ENCODE measurements around the gene ARHGAP32.

Gene ARHGAP32

DNA sequence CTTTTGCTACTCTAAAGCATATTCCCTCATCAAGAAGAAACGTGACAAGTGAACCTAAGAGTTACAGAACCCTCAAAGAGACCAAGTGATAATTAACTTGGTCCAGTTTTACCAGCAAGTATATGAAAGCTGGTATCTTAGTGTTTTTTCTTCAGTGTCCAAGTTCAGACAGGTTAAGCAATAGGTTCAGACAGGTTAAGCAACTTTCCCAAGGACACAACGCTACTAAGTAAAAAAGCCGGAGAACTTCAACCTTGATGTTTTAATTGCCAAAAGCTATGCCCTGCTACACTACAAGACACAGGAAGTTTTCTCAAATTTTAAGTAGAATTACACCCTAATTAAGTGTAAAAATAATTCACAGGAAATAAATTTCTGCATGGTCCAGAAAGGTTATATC, 30.0 kb upstream of the ARHGAP32 start:
- Histone ChIP-seq H3K9ac (ENCODE audit: low read length) (no peak overlapping the region), H3K36me3 (replicated peaks; ENCODE audit: low read depth, low read length) (no peaks in the 10 kb centered on the region), H3K27ac (ENCODE audit: low read length) (no peak overlapping the region), H2AFZ (ENCODE audit: low read depth, low read length) (no peak overlapping the region), H3K4me1 (ENCODE audit: low read length) (no peaks in the 10 kb centered on the region), H3K79me2 (ENCODE audit: low read length) (no peaks in the 10 kb centered on the region), H3K27me3 (ENCODE audit: low read depth, low read length) (peaks cover 5% of the 10 kb centered on the region; the same call in 1 of the 2 replicates), H4K20me1 (ENCODE audit: insufficient read depth, low read length) (no peaks in the 10 kb centered on the region; the same call in 1 of the 2 replicates), H3K4me3 (ENCODE audit: low read length) (no peak overlapping the region), H3K9me3 (ENCODE audit: insufficient read depth, low read length) (peaks cover 5% of the 10 kb centered on the region; the same call in 1 of the 2 replicates), H3K4me2 (ENCODE audit: low read length) (no peak overlapping the region)
- no peak for TF ChIP-seq EZH2phosphoT487 (IDR thresholded peaks at IDR 0.05; ENCODE audit: low read depth)

- Histone ChIP-seq H3K9ac (ENCODE audit: low read length) (no peak overlapping the region), H3K79me2 (ENCODE audit: low read length) (no peaks in the 10 kb centered on the region), H4K20me1 (ENCODE audit: insufficient read depth, low read length) (no peaks in the 10 kb centered on the region; the same call in 1 of the 2 replicates), H3K4me1 (ENCODE audit: low read length) (no peaks in the 10 kb centered on the region), H3K9me3 (ENCODE audit: insufficient read depth, low read length) (no peaks in the 10 kb centered on the region), H2AFZ (ENCODE audit: low read depth, low read length) (no peak overlapping the region), H3K4me3 (ENCODE audit: low read length) (no peak overlapping the region), H3K4me2 (ENCODE audit: low read length) (no peak overlapping the region), H3K27ac (ENCODE audit: low read length) (no peak overlapping the region), H3K36me3 (replicated peaks; ENCODE audit: low read depth, low read length) (no peaks in the 10 kb centered on the region), H3K27me3 (ENCODE audit: low read depth, low read length) (peaks cover 7% of the 10 kb centered on the region)
- TF ChIP-seq, protein P1, sequence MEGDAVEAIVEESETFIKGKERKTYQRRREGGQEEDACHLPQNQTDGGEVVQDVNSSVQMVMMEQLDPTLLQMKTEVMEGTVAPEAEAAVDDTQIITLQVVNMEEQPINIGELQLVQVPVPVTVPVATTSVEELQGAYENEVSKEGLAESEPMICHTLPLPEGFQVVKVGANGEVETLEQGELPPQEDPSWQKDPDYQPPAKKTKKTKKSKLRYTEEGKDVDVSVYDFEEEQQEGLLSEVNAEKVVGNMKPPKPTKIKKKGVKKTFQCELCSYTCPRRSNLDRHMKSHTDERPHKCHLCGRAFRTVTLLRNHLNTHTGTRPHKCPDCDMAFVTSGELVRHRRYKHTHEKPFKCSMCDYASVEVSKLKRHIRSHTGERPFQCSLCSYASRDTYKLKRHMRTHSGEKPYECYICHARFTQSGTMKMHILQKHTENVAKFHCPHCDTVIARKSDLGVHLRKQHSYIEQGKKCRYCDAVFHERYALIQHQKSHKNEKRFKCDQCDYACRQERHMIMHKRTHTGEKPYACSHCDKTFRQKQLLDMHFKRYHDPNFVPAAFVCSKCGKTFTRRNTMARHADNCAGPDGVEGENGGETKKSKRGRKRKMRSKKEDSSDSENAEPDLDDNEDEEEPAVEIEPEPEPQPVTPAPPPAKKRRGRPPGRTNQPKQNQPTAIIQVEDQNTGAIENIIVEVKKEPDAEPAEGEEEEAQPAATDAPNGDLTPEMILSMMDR (IDR thresholded peaks at IDR 0.05; ENCODE audit: low read depth, low read length) = no peak
- no peak for TF ChIP-seq EZH2phosphoT487 (IDR thresholded peaks at IDR 0.05; ENCODE audit: low read depth)
These were observed 23.6 kb upstream of the ARHGAP32 start for GRCh38 chr11:129215506-129216245.

DNA sequence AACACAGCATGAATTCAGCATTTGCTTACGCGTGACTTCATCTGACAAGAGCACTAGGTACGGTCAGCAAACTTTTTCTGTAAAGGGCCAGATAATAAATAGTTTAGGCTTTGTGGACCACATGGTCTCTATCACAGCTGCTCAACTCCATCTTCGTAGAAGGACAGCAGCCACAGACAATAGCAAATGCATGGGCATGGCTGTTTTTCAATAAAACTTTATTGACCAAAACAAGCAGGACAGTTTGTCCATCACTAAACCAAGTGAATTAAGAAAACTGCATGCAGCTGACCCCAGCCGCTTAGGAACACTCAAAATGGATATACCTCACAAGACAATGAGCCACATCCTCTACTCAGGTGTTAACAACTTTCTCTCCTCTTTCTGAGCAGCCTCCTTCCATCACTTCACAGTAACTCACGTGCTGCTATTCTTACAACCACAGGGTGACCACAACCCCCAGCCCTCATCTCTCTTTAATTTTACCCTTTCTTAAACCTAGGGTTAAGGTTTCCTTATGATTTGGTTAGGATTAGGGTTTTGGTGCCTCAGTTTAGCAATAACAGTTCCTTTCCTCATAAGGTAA, 22.7 kb upstream of the ARHGAP32 start:
- H3K9me3 ChIP-seq (ENCODE audit: insufficient read depth, low read length) = no peaks in the 10 kb centered on the region

DNA sequence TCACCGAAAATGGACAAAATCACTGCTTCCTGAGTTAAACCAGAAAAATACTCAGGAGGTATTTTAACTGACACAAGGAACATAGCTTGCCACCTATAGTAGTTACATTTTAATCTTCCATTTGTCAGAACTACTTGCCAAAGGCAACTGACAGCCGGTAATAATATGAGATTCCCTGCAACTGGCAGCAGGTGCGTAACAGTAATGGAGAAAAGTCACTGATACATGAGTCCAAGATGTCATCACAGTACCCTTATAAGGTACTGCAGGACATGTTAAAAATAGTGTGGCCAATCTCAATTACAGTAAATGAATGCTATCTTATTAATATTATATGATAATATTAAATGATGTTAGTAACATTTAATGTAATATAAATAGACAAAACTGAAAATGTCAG, 21.1 kb upstream of the ARHGAP32 start:
- Histone ChIP-seq H3K4me2 (ENCODE audit: low read length) (no peak overlapping the region), H3K4me1 (ENCODE audit: low read length) (no peaks in the 10 kb centered on the region), H3K27me3 (ENCODE audit: low read depth, low read length) (peaks cover 15% of the 10 kb centered on the region), H3K79me2 (ENCODE audit: low read length) (no peaks in the 10 kb centered on the region), H3K9ac (ENCODE audit: low read length) (no peak overlapping the region), H4K20me1 (ENCODE audit: insufficient read depth, low read length) (no peaks in the 10 kb centered on the region), H2AFZ (ENCODE audit: low read depth, low read length) (no peak overlapping the region), H3K4me3 (ENCODE audit: low read length) (no peak overlapping the region), H3K27ac (ENCODE audit: low read length) (no peak overlapping the region), H3K9me3 (ENCODE audit: insufficient read depth, low read length) (no peaks in the 10 kb centered on the region), H3K36me3 (replicated peaks; ENCODE audit: low read depth, low read length) (no peaks in the 10 kb centered on the region)
- TF ChIP-seq, protein P1 (IDR thresholded peaks at IDR 0.05; ENCODE audit: low read depth, low read length) = no peak
- TF ChIP-seq EZH2phosphoT487 (IDR thresholded peaks at IDR 0.05; ENCODE audit: low read depth) = no peak

More for the DNA sequence above, 22.7 kb upstream of the ARHGAP32 start:
- no peaks in the 10 kb centered on the region for H3K79me2 ChIP-seq (ENCODE audit: low read length)
- H3K9ac ChIP-seq (ENCODE audit: low read length) = no peak overlapping the region
- no peaks in the 10 kb centered on the region; the same call in 1 of the 2 replicates for H4K20me1 ChIP-seq (ENCODE audit: insufficient read depth, low read length)
- no peak overlapping the region for H2AFZ ChIP-seq (ENCODE audit: low read depth, low read length)
- TF ChIP-seq, protein P1 (IDR thresholded peaks at IDR 0.05; ENCODE audit: low read depth, low read length) = no peak
- TF ChIP-seq EZH2phosphoT487 (IDR thresholded peaks at IDR 0.05; ENCODE audit: low read depth) = no peak
- H3K27ac ChIP-seq (ENCODE audit: low read length) = no peak overlapping the region
- peaks cover 16% of the 10 kb centered on the region for H3K27me3 ChIP-seq (ENCODE audit: low read depth, low read length)
- H3K4me1 ChIP-seq (ENCODE audit: low read length) = no peaks in the 10 kb centered on the region
- no peaks in the 10 kb centered on the region for H3K36me3 ChIP-seq (replicated peaks; ENCODE audit: low read depth, low read length)
- H3K4me3 ChIP-seq (ENCODE audit: low read length) = no peak overlapping the region
- no peak overlapping the region for H3K4me2 ChIP-seq (ENCODE audit: low read length)
